HepG2 (cell line): Measurements from ENCODE around the gene SOCS1. TPM values are rescaled to one million over a fixed set of nuclear protein-coding genes. Genes with fewer than 3 reads are reported as not detected.

Experiments used
- AKAP8 ChIP-seq: sonication (generic); formaldehyde crosslinking; IDR thresholded peaks from 2 replicates; pipeline ENCODE4 v1.5.1; 2020; ENCODE audit warnings: mild to moderate bottlenecking, missing genetic modification reagents
- ETV5 ChIP-seq: IDR thresholded peaks from 2 replicates; pipeline ENCODE4 v1.6.1; 2018; ENCODE audit warnings: missing biosample characterization, missing genetic modification reagents, inconsistent platforms, borderline replicate concordance
- FLYWCH1 ChIP-seq: sonication (generic); formaldehyde crosslinking; IDR thresholded peaks from 2 replicates; pipeline ENCODE4 v1.8.1; 2023; ENCODE audit warnings: mild to moderate bottlenecking, missing genetic modification reagents
- HMGA1 ChIP-seq: sonication (generic); formaldehyde crosslinking; conservative IDR thresholded peaks from 2 replicates; pipeline ENCODE4 v1.4.0; 2020; ENCODE audit warnings: missing genetic modification reagents
- HNRNPH1 ChIP-seq: fragments of 200-400 bp; formaldehyde crosslinking; optimal IDR thresholded peaks from 2 replicates; pipeline ENCODE3; 2017; ENCODE audit warnings: mild to moderate bottlenecking, low read depth, low read length
- SP4 ChIP-seq: sonication (generic); formaldehyde crosslinking; IDR thresholded peaks from 2 replicates; pipeline ENCODE4 v1.8.1; 2023; ENCODE audit warnings: mild to moderate bottlenecking, missing genetic modification reagents
- WIZ ChIP-seq: sonication (generic); formaldehyde crosslinking; IDR thresholded peaks from 2 replicates; pipeline ENCODE4 v1.5.1; 2020; ENCODE audit warnings: mild to moderate bottlenecking, missing genetic modification reagents
- YY1 ChIP-seq: IDR thresholded peaks from 2 replicates; pipeline ENCODE4 v1.6.1; 2011; ENCODE audit warnings: low read length, low read depth, moderate library complexity, mild to moderate bottlenecking; ENCODE audit not compliant: insufficient read depth, insufficient replicate concordance
- ZBTB3 ChIP-seq: sonication (generic); formaldehyde crosslinking; IDR thresholded peaks from 2 replicates; pipeline ENCODE4 v1.4.0; 2020; ENCODE audit warnings: low read depth, mild to moderate bottlenecking, moderate library complexity, missing genetic modification reagents, borderline replicate concordance
- ZBTB7A ChIP-seq: sonication (generic); formaldehyde crosslinking; IDR thresholded peaks from 2 replicates; pipeline ENCODE4 v1.8.0; 2022; ENCODE audit warnings: mild to moderate bottlenecking, missing genetic modification reagents
- ZNF326 ChIP-seq: sonication (generic); formaldehyde crosslinking; IDR thresholded peaks from 2 replicates; pipeline ENCODE4 v1.4.0; 2020; ENCODE audit warnings: missing genetic modification reagents, borderline replicate concordance
- ZNF547 ChIP-seq: sonication (generic); formaldehyde crosslinking; IDR thresholded peaks from 2 replicates; pipeline ENCODE4 v1.5.1; 2020; ENCODE audit warnings: mild to moderate bottlenecking, missing genetic modification reagents
- ZNF709 ChIP-seq: sonication (generic); formaldehyde crosslinking; IDR thresholded peaks from 2 replicates; pipeline ENCODE4 v1.5.0; 2020; ENCODE audit warnings: mild to moderate bottlenecking, missing genetic modification reagents
- polyA plus RNA-seq, 8 experiments: library from polyadenylated mRNA; depleted of rRNA in 3 of 8; stranded (reverse) in 7 of 8; unstranded in 1 of 8; fragments of >200 nt; fragmentation: Illumina TruSeq in 4 of 8; extraction: Trizol in 4 of 8; gene quantifications; 2 replicates each; pipeline versions ENCODE4 v1.2.1 to v1.2.3, GENCODE V29; 2011 to 2016; ENCODE audit warnings: low read depth in 4 of 8, missing spikeins in 1 of 8, mixed read lengths in 1 of 8; ENCODE audit not compliant: insufficient read depth in 1 of 8
- total RNA-seq, 5 experiments: library from RNA; depleted of rRNA; stranded (reverse); fragments of >200 nt; fragmentation: Illumina TruSeq; extraction: Trizol; gene quantifications; 2 replicates each; pipeline ENCODE4 v1.2.3, GENCODE V29; 2016; ENCODE audit warnings: low read depth in 1 of 5
- TF ChIP-seq, protein P1 (sequence below): sonication (generic); formaldehyde crosslinking; IDR thresholded peaks from 2 replicates; pipeline ENCODE4 v1.4.0; 2020; ENCODE audit warnings: missing genetic modification reagents, borderline replicate concordance
- TF ChIP-seq, protein P2 (sequence below): sonication (generic); formaldehyde crosslinking; IDR thresholded peaks from 2 replicates; pipeline ENCODE4 v1.5.1; 2020; ENCODE audit warnings: mild to moderate bottlenecking, missing genetic modification reagents, borderline replicate concordance
- TF ChIP-seq, protein P3 (sequence below): sonication (generic); formaldehyde crosslinking; IDR thresholded peaks from 2 replicates; pipeline ENCODE4 v1.4.0; 2020; ENCODE audit warnings: missing genetic modification reagents, borderline replicate concordance
- TF ChIP-seq, protein P4 (sequence below): IDR thresholded peaks from 2 replicates; pipeline ENCODE4 v1.6.1; 2016; ENCODE audit warnings: missing genetic modification reagents, missing compliant biosample characterization

Gene SOCS1
- total and polyA plus RNA-seq, 2 of the 13 experiments (the other 11 are each of a cell fraction or from before 2014, with no cell fraction given) = 5.3 to 6.3 TPM

DNA sequence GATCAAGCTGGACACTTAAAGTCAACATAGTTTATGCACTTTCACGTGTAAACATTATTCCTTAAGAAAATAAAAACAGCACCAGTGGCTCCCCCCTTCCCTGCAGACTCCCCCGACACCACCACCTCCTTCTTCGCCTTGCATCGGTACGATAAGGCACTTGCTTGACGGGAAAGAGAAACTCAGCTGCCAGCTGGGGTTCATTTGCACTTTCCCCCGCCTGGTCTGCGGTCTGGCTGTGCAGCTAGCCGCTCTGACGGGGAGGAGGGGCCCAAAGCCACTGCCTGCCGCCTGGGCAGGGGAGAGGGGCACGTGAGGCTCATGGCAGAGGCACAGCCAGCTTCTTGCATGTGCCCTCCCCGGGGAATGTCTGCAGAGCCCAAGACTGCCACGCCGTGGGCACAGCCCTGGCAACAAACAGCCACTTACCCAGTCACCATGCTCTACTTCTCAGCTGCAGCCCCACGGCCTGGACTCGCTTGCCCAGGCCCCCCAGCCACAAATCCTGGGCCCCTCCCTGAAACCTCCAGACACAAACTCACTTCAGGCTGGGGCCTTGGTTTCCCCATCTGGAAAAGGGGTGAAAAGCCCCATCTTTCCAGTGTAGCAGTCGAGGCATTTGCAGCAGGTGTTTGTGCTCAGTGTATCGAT is 41.6 kb upstream of the SOCS1 start (continued):
- TF ChIP-seq, protein P1, sequence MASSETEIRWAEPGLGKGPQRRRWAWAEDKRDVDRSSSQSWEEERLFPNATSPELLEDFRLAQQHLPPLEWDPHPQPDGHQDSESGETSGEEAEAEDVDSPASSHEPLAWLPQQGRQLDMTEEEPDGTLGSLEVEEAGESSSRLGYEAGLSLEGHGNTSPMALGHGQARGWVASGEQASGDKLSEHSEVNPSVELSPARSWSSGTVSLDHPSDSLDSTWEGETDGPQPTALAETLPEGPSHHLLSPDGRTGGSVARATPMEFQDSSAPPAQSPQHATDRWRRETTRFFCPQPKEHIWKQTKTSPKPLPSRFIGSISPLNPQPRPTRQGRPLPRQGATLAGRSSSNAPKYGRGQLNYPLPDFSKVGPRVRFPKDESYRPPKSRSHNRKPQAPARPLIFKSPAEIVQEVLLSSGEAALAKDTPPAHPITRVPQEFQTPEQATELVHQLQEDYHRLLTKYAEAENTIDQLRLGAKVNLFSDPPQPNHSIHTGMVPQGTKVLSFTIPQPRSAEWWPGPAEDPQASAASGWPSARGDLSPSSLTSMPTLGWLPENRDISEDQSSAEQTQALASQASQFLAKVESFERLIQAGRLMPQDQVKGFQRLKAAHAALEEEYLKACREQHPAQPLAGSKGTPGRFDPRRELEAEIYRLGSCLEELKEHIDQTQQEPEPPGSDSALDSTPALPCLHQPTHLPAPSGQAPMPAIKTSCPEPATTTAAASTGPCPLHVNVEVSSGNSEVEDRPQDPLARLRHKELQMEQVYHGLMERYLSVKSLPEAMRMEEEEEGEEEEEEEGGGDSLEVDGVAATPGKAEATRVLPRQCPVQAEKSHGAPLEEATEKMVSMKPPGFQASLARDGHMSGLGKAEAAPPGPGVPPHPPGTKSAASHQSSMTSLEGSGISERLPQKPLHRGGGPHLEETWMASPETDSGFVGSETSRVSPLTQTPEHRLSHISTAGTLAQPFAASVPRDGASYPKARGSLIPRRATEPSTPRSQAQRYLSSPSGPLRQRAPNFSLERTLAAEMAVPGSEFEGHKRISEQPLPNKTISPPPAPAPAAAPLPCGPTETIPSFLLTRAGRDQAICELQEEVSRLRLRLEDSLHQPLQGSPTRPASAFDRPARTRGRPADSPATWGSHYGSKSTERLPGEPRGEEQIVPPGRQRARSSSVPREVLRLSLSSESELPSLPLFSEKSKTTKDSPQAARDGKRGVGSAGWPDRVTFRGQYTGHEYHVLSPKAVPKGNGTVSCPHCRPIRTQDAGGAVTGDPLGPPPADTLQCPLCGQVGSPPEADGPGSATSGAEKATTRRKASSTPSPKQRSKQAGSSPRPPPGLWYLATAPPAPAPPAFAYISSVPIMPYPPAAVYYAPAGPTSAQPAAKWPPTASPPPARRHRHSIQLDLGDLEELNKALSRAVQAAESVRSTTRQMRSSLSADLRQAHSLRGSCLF = no peak
- peak; percentile 49; the same call in 1 of the 2 replicates for TF ChIP-seq SP4 (CRISPR knock-in tag)
- peak; percentile 90; the same call in 1 of the 2 replicates for TF ChIP-seq ZBTB7A
- peak; percentile 31 for TF ChIP-seq YY1
- TF ChIP-seq, protein P2, sequence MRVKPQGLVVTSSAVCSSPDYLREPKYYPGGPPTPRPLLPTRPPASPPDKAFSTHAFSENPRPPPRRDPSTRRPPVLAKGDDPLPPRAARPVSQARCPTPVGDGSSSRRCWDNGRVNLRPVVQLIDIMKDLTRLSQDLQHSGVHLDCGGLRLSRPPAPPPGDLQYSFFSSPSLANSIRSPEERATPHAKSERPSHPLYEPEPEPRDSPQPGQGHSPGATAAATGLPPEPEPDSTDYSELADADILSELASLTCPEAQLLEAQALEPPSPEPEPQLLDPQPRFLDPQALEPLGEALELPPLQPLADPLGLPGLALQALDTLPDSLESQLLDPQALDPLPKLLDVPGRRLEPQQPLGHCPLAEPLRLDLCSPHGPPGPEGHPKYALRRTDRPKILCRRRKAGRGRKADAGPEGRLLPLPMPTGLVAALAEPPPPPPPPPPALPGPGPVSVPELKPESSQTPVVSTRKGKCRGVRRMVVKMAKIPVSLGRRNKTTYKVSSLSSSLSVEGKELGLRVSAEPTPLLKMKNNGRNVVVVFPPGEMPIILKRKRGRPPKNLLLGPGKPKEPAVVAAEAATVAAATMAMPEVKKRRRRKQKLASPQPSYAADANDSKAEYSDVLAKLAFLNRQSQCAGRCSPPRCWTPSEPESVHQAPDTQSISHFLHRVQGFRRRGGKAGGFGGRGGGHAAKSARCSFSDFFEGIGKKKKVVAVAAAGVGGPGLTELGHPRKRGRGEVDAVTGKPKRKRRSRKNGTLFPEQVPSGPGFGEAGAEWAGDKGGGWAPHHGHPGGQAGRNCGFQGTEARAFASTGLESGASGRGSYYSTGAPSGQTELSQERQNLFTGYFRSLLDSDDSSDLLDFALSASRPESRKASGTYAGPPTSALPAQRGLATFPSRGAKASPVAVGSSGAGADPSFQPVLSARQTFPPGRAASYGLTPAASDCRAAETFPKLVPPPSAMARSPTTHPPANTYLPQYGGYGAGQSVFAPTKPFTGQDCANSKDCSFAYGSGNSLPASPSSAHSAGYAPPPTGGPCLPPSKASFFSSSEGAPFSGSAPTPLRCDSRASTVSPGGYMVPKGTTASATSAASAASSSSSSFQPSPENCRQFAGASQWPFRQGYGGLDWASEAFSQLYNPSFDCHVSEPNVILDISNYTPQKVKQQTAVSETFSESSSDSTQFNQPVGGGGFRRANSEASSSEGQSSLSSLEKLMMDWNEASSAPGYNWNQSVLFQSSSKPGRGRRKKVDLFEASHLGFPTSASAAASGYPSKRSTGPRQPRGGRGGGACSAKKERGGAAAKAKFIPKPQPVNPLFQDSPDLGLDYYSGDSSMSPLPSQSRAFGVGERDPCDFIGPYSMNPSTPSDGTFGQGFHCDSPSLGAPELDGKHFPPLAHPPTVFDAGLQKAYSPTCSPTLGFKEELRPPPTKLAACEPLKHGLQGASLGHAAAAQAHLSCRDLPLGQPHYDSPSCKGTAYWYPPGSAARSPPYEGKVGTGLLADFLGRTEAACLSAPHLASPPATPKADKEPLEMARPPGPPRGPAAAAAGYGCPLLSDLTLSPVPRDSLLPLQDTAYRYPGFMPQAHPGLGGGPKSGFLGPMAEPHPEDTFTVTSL = peak; percentile 63
- TF ChIP-seq ZNF326 (CRISPR knock-in tag) = no peak
- TF ChIP-seq ZNF547 (CRISPR knock-in tag) = peak; percentile 89
- no peak for TF ChIP-seq FLYWCH1 (CRISPR knock-in tag)
- TF ChIP-seq ZBTB3 (CRISPR knock-in tag) = no peak
- peak; percentile 56; the same call in 1 of the 2 replicates for TF ChIP-seq ZNF709 (CRISPR knock-in tag)
- TF ChIP-seq WIZ (CRISPR knock-in tag) = peak; percentile 57; the same call in 1 of the 2 replicates
- no peak for TF ChIP-seq HMGA1
- TF ChIP-seq, protein P3, sequence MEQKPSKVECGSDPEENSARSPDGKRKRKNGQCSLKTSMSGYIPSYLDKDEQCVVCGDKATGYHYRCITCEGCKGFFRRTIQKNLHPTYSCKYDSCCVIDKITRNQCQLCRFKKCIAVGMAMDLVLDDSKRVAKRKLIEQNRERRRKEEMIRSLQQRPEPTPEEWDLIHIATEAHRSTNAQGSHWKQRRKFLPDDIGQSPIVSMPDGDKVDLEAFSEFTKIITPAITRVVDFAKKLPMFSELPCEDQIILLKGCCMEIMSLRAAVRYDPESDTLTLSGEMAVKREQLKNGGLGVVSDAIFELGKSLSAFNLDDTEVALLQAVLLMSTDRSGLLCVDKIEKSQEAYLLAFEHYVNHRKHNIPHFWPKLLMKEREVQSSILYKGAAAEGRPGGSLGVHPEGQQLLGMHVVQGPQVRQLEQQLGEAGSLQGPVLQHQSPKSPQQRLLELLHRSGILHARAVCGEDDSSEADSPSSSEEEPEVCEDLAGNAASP = peak; percentile 60
- peak; percentile 50 for TF ChIP-seq HNRNPH1
- TF ChIP-seq AKAP8 (CRISPR knock-in tag) = peak; percentile 55; the same call in 1 of the 2 replicates
- TF ChIP-seq ETV5 = peak; percentile 58
- TF ChIP-seq, protein P4, sequence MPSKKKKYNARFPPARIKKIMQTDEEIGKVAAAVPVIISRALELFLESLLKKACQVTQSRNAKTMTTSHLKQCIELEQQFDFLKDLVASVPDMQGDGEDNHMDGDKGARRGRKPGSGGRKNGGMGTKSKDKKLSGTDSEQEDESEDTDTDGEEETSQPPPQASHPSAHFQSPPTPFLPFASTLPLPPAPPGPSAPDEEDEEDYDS (CRISPR knock-in tag) = peak; percentile 27; the same call in 1 of the 2 replicates
